Measurements from ENCODE around the gene TEX13C. TPM values are rescaled to one million over a fixed set of nuclear protein-coding genes. Genes with fewer than 3 reads are reported as not detected.

Gene TEX13C
- total and polyA plus RNA-seq, 2 of the 8 experiments (the other 6 are each of a cell fraction or from before 2014, with no cell fraction given), result 0.03 to 0.09 TPM

- CTCF ChIA-PET (ENCODE audit: partially characterized antibody), result no interaction called here
- WGBS, 2 experiments (ENCODE audit: extremely low coverage in 1 of 2, insufficient coverage in 1 of 2, insufficient read length in 1 of 2, insufficient replicate concordance in 2 of 2, low coverage in 1 of 2, low lambda C conversion rate in 2 of 2, missing lambda C conversion rate in 1 of 2), result no CpG with 5 or more reads among the region's 2 CpGs
Observed at GRCh38 chrX:125322431-125322830, 2.8 kb downstream of the TEX13C start.

More at GRCh38 chrX:125322431-125322830, 2.8 kb downstream of the TEX13C start:
- Histone ChIP-seq H3K18ac (ENCODE audit: extremely low read depth, low read length) (no peak overlapping the region), H3K14ac (ENCODE audit: insufficient read length) (no peak overlapping the region), H2BK12ac (ENCODE audit: low read depth, low read length) (no peak overlapping the region), H4K20me1 (replicated peaks in 1 of 2; ENCODE audit: control insufficient read depth in 1 of 2, insufficient read depth in 2 of 2, low read length in 2 of 2) (no peaks in the 10 kb centered on the region), H3K27ac (ENCODE audit: low read depth, low read length) (no peak overlapping the region), H2AFZ (ENCODE audit: low read length) (no peak overlapping the region), H4K5ac (ENCODE audit: insufficient read length, low read depth, low read length) (no peak overlapping the region), H3K4me2 (ENCODE audit: insufficient read depth in 1 of 2, low read depth in 2 of 2, low read length in 2 of 2) (no peak overlapping the region), H3K9ac (replicated peaks in 1 of 4; ENCODE audit: extremely low read depth in 1 of 4, low read depth in 3 of 4, low read length in 3 of 4) (no peak overlapping the region), H3K36me3 (ENCODE audit: control insufficient read depth in 2 of 4, insufficient read depth in 4 of 4, low read length in 3 of 4) (no peaks in the 10 kb centered on the region), H3K23me2 (ENCODE audit: low read depth, low read length) (no peaks in the 10 kb centered on the region), H3K23ac (ENCODE audit: insufficient read length) (no peak overlapping the region), H3K79me2 (ENCODE audit: control insufficient read depth in 1 of 2, insufficient read depth in 2 of 2, low read length in 2 of 2) (no peaks in the 10 kb centered on the region), H3K4me1 (replicated peaks in 1 of 4; ENCODE audit: control insufficient read depth in 3 of 4, insufficient read depth in 4 of 4, low read length in 3 of 4) (no peaks in the 10 kb centered on the region), H3K4me3 (ENCODE audit: extremely low read depth in 1 of 4, insufficient read depth in 2 of 4, low read depth in 3 of 4, low read length in 4 of 4) (no peak overlapping the region), H2BK5ac (ENCODE audit: low read depth, low read length) (no peak overlapping the region), H2AK5ac (ENCODE audit: low read depth, low read length) (no peak overlapping the region), H2BK20ac (ENCODE audit: low read length) (no peak overlapping the region), H3K27me3 (replicated peaks in 1 of 4; ENCODE audit: control insufficient read depth in 3 of 4, extremely low read depth in 1 of 4, insufficient read depth in 3 of 4, low read length in 3 of 4) (no peaks in the 10 kb centered on the region), H2BK120ac (replicated peaks; ENCODE audit: low read depth, low read length) (no peak overlapping the region), H4K8ac (ENCODE audit: extremely low read depth, insufficient read depth, low read length) (no peak overlapping the region), H3K79me1 (ENCODE audit: low read depth, low read length) (no peaks in the 10 kb centered on the region), H2BK15ac (ENCODE audit: low read length) (no peak overlapping the region), H3K9me3 (ENCODE audit: insufficient read depth in 2 of 2, low read depth in 1 of 2, low read length in 1 of 2) (no peaks in the 10 kb centered on the region; a peak in 1 of 4 replicates), H3K4ac (replicated peaks; ENCODE audit: insufficient read length, low read depth, low read length) (no peak overlapping the region), H4K91ac (replicated peaks; ENCODE audit: insufficient read length, low read length) (no peak overlapping the region), H3K56ac (replicated peaks; ENCODE audit: insufficient read length, low read depth, low read length) (no peak overlapping the region)
- no peak for FAIRE-seq
- DNase-seq (ENCODE audit: low read depth in 1 of 2, low spot score in 2 of 2), result no peak
- no peak for TF ChIP-seq SIRT6 (IDR thresholded peaks at IDR 0.05; ENCODE audit: low read length)
- TF ChIP-seq, protein P1, sequence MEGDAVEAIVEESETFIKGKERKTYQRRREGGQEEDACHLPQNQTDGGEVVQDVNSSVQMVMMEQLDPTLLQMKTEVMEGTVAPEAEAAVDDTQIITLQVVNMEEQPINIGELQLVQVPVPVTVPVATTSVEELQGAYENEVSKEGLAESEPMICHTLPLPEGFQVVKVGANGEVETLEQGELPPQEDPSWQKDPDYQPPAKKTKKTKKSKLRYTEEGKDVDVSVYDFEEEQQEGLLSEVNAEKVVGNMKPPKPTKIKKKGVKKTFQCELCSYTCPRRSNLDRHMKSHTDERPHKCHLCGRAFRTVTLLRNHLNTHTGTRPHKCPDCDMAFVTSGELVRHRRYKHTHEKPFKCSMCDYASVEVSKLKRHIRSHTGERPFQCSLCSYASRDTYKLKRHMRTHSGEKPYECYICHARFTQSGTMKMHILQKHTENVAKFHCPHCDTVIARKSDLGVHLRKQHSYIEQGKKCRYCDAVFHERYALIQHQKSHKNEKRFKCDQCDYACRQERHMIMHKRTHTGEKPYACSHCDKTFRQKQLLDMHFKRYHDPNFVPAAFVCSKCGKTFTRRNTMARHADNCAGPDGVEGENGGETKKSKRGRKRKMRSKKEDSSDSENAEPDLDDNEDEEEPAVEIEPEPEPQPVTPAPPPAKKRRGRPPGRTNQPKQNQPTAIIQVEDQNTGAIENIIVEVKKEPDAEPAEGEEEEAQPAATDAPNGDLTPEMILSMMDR (IDR thresholded peaks at IDR 0.05; ENCODE audit: control extremely low read depth in 1 of 3, insufficient read depth in 1 of 3, low read depth in 1 of 3, low read length in 3 of 3), result peak in 1 of 3 experiments; percentile 25; a peak in 1 of 4 replicates
- POLR2A ChIA-PET (ENCODE audit: partially characterized antibody), result no interaction called here

Measured in H1 (cell line).